ENCODE data around the gene PPP1R13B. TPM values are rescaled to one million over a fixed set of nuclear protein-coding genes. Genes with fewer than 3 reads are reported as not detected.

Gene PPP1R13B
- polyA plus RNA-seq, 1 donor (not counting 4 experiments of a cell fraction or from before 2014, with no cell fraction given) = 7.7 TPM

DNA sequence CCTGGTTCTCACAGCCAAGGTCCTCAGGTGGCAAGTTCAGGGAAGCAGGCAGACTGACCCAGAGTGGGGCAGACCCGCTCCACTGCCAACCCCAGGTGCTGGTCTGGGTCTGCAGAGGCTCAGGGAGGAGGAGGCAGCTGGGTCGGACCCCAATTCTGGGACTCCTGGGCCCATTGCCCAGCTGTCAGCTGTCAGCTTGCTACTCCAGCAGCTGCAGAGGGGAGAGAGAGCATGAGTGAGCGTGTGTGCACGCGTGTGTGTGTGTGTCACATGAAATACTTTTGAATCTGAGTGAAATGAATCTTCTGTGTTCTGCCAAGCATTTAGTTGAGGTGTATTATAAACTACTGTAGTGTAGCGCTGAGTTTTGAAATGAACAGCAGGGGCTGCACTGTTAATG, 162.9 kb downstream of the PPP1R13B start:
- dilution Hi-C loops (cut with MboI; ENCODE audit: extremely low pct_ligation_motif_present, low sequenced_read_pairs) = no loop called here
- TF ChIP-seq, protein P1, sequence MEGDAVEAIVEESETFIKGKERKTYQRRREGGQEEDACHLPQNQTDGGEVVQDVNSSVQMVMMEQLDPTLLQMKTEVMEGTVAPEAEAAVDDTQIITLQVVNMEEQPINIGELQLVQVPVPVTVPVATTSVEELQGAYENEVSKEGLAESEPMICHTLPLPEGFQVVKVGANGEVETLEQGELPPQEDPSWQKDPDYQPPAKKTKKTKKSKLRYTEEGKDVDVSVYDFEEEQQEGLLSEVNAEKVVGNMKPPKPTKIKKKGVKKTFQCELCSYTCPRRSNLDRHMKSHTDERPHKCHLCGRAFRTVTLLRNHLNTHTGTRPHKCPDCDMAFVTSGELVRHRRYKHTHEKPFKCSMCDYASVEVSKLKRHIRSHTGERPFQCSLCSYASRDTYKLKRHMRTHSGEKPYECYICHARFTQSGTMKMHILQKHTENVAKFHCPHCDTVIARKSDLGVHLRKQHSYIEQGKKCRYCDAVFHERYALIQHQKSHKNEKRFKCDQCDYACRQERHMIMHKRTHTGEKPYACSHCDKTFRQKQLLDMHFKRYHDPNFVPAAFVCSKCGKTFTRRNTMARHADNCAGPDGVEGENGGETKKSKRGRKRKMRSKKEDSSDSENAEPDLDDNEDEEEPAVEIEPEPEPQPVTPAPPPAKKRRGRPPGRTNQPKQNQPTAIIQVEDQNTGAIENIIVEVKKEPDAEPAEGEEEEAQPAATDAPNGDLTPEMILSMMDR (optimal IDR thresholded peaks at IDR 0.05 in 1 of 3, IDR thresholded peaks at IDR 0.05 in 1 of 3, conservative IDR thresholded peaks at IDR 0.05 in 1 of 3; ENCODE audit: extremely low read depth in 1 of 3, insufficient read depth in 2 of 3, low read length in 3 of 3) = no peak
- TF ChIP-seq EZH2 (IDR thresholded peaks at IDR 0.05; ENCODE audit: low read length) = no peak
- H3K9me3 ChIP-seq (ENCODE audit: control insufficient read depth, low read depth, low read length) = no peaks in the 10 kb centered on the region
- peaks cover 4% of the 10 kb centered on the region for H3K79me2 ChIP-seq (ENCODE audit: control insufficient read depth, insufficient read depth, low read length)
- no peak overlapping the region for H3K27ac ChIP-seq (ENCODE audit: control insufficient read depth, insufficient read depth, low read length)
- no peak overlapping the region for H2AFZ ChIP-seq (ENCODE audit: control insufficient read depth, low read length)
- no peak overlapping the region for H3K4me3 ChIP-seq (ENCODE audit: control insufficient read depth in 2 of 3, extremely low read depth in 1 of 3, insufficient read depth in 2 of 3, low read depth in 1 of 3, low read length in 3 of 3)
- no peak for FAIRE-seq
- H3K9ac ChIP-seq (ENCODE audit: control insufficient read depth, extremely low read depth, insufficient read depth, low read length) = no peak overlapping the region
- peaks cover 4% of the 10 kb centered on the region for H4K20me1 ChIP-seq (ENCODE audit: control insufficient read depth, extremely low read depth, insufficient read depth, low read length)
- no peak for DNase-seq (ENCODE audit: low read depth, low spot score)
- H3K4me1 ChIP-seq (ENCODE audit: control insufficient read depth, extremely low read depth, insufficient read depth, low read length) = peaks cover 6% of the 10 kb centered on the region
- no peak overlapping the region for H3K4me2 ChIP-seq (ENCODE audit: control insufficient read depth, extremely low read depth, insufficient read depth, low read depth, low read length)
- no peaks in the 10 kb centered on the region for H3K9me1 ChIP-seq (ENCODE audit: control insufficient read depth, extremely low read depth, insufficient read depth, low read length)
- H3K36me3 ChIP-seq (ENCODE audit: control insufficient read depth in 2 of 2, extremely low read depth in 1 of 2, insufficient read depth in 2 of 2, low read length in 2 of 2) = peaks cover 44 to 56% of the 10 kb centered on the region in 2 experiments
- no peaks in the 10 kb centered on the region for H3K27me3 ChIP-seq (ENCODE audit: control insufficient read depth, extremely low read depth, insufficient read depth, low read length)

Small RNA genes lying within 50 kb of the gene (small RNA-seq; reads per million reads assigned to genes)
- gene RF00019 (ENCODE audit: insufficient read length in 3 of 3, low read depth in 3 of 3, low replicate concordance in 1 of 3) = 0 reads per million in 3 experiments
- gene RF00280 (ENCODE audit: insufficient read length in 3 of 3, low read depth in 3 of 3, low replicate concordance in 1 of 3) = 0 to 1.0 (median 0.20) reads per million in 3 experiments

Other genes starting within 250 kb of the PPP1R13B start
- 113 to 130 TPM (median 116 TPM) in 3 replicates for gene KLC1, start 218.4 kb downstream of the PPP1R13B start, polyA plus RNA-seq
- 10.3 to 21.0 TPM (median 14.8 TPM) in 3 replicates for gene XRCC3, start 132.1 kb downstream of the PPP1R13B start, polyA plus RNA-seq
- gene ZFYVE21, start 131.8 kb downstream of the PPP1R13B start, polyA plus RNA-seq = 116 to 147 TPM (median 130 TPM) in 3 replicates
- gene TDRD9, start 80.9 kb upstream of the PPP1R13B start, polyA plus RNA-seq = 0.06 to 0.10 TPM (median 0.09 TPM) in 3 replicates
- gene RD3L, start 95.0 kb upstream of the PPP1R13B start, polyA plus RNA-seq = not detected in 3 replicates
- gene ASPG, start 238.1 kb upstream of the PPP1R13B start, polyA plus RNA-seq = 0.02 to 0.40 TPM (median 0.10 TPM) in 3 replicates